Stimulated activated CD8-positive, alpha-beta memory T cell treated with anti-CD3 and anti-CD28 coated beads, Interleukin-12 subunit alpha, Interleukin-12 subunit beta, amount 100 ng/mL, for 4 hours (primary cell): ENCODE measurements around the gene NR6A1.

Experiments
- DNase-seq: peaks from one replicate; pipeline ENCODE4 v3.0.0-alpha.2; 2020; ENCODE audit warnings: low read depth

The NR6A1 gene

GRCh38 chr9:124574534-124575375 lies 196.4 kb downstream of the NR6A1 start:
- no peak for DNase-seq

GRCh38 chr9:124570942-124571666 lies 200.0 kb downstream of the NR6A1 start:
- no peak for DNase-seq

GRCh38 chr9:124569942-124570341 lies 201.2 kb downstream of the NR6A1 start:
- no peak for DNase-seq

GRCh38 chr9:124567362-124567761 lies 203.7 kb downstream of the NR6A1 start:
- no peak for DNase-seq

GRCh38 chr9:124562328-124562727 lies 208.8 kb downstream of the NR6A1 start:
- DNase-seq, result no peak

- DNase-seq, result no peak
Observed at GRCh38 chr9:124559871-124560270, 211.2 kb downstream of the NR6A1 start.

GRCh38 chr9:124558777-124559470 lies 212.2 kb downstream of the NR6A1 start:
- no peak for DNase-seq

- no peak for DNase-seq
Observed at GRCh38 chr9:124557895-124558294, 213.2 kb downstream of the NR6A1 start.

GRCh38 chr9:124555043-124555442 lies 216.1 kb downstream of the NR6A1 start:
- DNase-seq, result no peak

GRCh38 chr9:124553738-124554137 lies 217.4 kb downstream of the NR6A1 start:
- no peak for DNase-seq

- no peak for DNase-seq
Observed at GRCh38 chr9:124552273-124552605, 218.9 kb downstream of the NR6A1 start.

GRCh38 chr9:124551472-124552272 lies 219.4 kb downstream of the NR6A1 start:
- no peak for DNase-seq

GRCh38 chr9:124550072-124550471 lies 221.0 kb downstream of the NR6A1 start:
- no peak for DNase-seq

GRCh38 chr9:124549016-124549415 lies 222.1 kb downstream of the NR6A1 start:
- DNase-seq, result no peak

- DNase-seq, result no peak
Observed at GRCh38 chr9:124544535-124544934, 226.6 kb downstream of the NR6A1 start.

GRCh38 chr9:124541824-124542223 lies 229.3 kb downstream of the NR6A1 start:
- no peak for DNase-seq

- DNase-seq, result no peak
Observed at GRCh38 chr9:124537926-124538325, 233.2 kb downstream of the NR6A1 start.

- DNase-seq, result no peak
Observed at GRCh38 chr9:124535846-124536245, 235.3 kb downstream of the NR6A1 start.

- no peak for DNase-seq
Observed at GRCh38 chr9:124532897-124533296, 238.2 kb downstream of the NR6A1 start.

GRCh38 chr9:124531115-124531514 lies 240.0 kb downstream of the NR6A1 start:
- DNase-seq, result no peak

- DNase-seq, result no peak
Observed at GRCh38 chr9:124530246-124530645, 240.9 kb downstream of the NR6A1 start.

GRCh38 chr9:124527781-124528180 lies 243.3 kb downstream of the NR6A1 start:
- no peak for DNase-seq
